Measurements from ENCODE around the gene OSM.
A peak's percentile ranks its signal among the peaks of the same experiment; 100 is the strongest.

OSM gene

GRCh38 chr22:30262917-30263741 lies 3.5 kb downstream of the OSM start:
- no peaks in the 10 kb centered on the region for H3K36me3 ChIP-seq (replicated peaks)
- no peak overlapping the region for H3K27ac ChIP-seq
- no peak for DNase-seq
- H3K27me3 ChIP-seq (replicated peaks) = no peaks in the 10 kb centered on the region
- in situ Hi-C loops (cut with HindIII; ENCODE audit: low pct_ligation_motif_present, low sequenced_read_pairs) = no loop called here
- TF ChIP-seq CTCF (IDR thresholded peaks at IDR 0.05; ENCODE audit: low read depth, low read length, missing control alignments) = peak; percentile 97
- no peak overlapping the region for H3K4me3 ChIP-seq (ENCODE audit: low read depth, low read length)

GRCh38 chr22:30262112-30262511 lies 4.5 kb downstream of the OSM start:
- Histone ChIP-seq H3K27me3 (replicated peaks) (no peaks in the 10 kb centered on the region), H3K4me3 (ENCODE audit: low read depth, low read length) (no peak overlapping the region), H3K27ac (no peak overlapping the region), H3K36me3 (replicated peaks) (no peaks in the 10 kb centered on the region)
- in situ Hi-C loops (cut with HindIII; ENCODE audit: low pct_ligation_motif_present, low sequenced_read_pairs) = no loop called here
- no peak for TF ChIP-seq CTCF (IDR thresholded peaks at IDR 0.05; ENCODE audit: low read depth, low read length, missing control alignments)
- DNase-seq = no peak

- no peak for DNase-seq
- in situ Hi-C loops (cut with HindIII; ENCODE audit: low pct_ligation_motif_present, low sequenced_read_pairs) = no loop called here
- Histone ChIP-seq H3K27me3 (replicated peaks) (no peaks in the 10 kb centered on the region), H3K4me3 (ENCODE audit: low read depth, low read length) (no peak overlapping the region), H3K36me3 (replicated peaks) (no peaks in the 10 kb centered on the region), H3K27ac (no peak overlapping the region)
- TF ChIP-seq CTCF (IDR thresholded peaks at IDR 0.05; ENCODE audit: low read depth, low read length, missing control alignments) = no peak
Observed at GRCh38 chr22:30261134-30261533, 5.5 kb downstream of the OSM start.

GRCh38 chr22:30260682-30261081 lies 6.0 kb downstream of the OSM start:
- DNase-seq = no peak
- no peak overlapping the region for H3K4me3 ChIP-seq (ENCODE audit: low read depth, low read length)
- H3K36me3 ChIP-seq (replicated peaks) = no peaks in the 10 kb centered on the region
- no peak for TF ChIP-seq CTCF (IDR thresholded peaks at IDR 0.05; ENCODE audit: low read depth, low read length, missing control alignments)
- no peak overlapping the region for H3K27ac ChIP-seq
- no peaks in the 10 kb centered on the region for H3K27me3 ChIP-seq (replicated peaks)
- in situ Hi-C loops (cut with HindIII; ENCODE audit: low pct_ligation_motif_present, low sequenced_read_pairs) = no loop called here

GRCh38 chr22:30260276-30260675 lies 6.4 kb downstream of the OSM start:
- DNase-seq = no peak
- in situ Hi-C loops (cut with HindIII; ENCODE audit: low pct_ligation_motif_present, low sequenced_read_pairs) = no loop called here

More at GRCh38 chr22:30260276-30260675, 6.4 kb downstream of the OSM start:
- H3K36me3 ChIP-seq (replicated peaks) = no peaks in the 10 kb centered on the region
- TF ChIP-seq CTCF (IDR thresholded peaks at IDR 0.05; ENCODE audit: low read depth, low read length, missing control alignments) = no peak
- H3K27ac ChIP-seq = no peak overlapping the region
- no peak overlapping the region for H3K4me3 ChIP-seq (ENCODE audit: low read depth, low read length)
- no peaks in the 10 kb centered on the region for H3K27me3 ChIP-seq (replicated peaks)
